ENCODE measurements around the gene XYLB.

DNA sequence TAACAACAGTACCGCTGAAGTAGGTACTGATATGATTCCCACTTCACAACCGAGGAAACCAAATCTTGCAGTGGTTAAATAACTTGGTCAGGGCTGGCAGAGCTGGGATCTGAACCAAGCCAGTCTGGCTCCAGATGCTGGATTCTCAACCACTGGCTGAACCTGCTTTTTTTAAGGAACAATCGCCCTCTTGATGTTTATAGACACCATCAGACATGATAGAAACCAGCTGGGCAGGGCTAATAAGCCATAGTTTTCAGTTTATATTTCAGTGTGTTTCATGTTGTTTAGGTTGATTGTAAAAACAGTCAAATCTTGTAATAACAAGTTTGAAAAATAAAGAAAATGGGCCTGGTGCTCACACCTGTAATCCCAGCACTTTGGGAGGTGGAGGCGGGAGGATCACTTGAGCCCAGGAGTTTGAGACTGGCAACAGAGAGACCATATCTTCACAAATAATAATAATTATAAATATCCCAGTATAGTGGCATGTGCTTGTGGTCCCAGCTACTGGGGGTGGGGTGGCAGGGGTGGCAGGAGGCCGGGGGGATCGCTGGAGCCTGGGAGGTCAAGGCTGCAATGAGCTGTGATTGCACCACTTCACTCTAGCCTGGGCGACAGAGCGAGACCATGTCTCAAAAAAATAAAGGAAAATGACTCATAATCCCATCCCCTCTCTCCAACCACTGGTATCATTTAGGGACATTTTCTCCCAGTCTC, 36.7 kb downstream of the XYLB start:
- TF ChIP-seq, protein P1, sequence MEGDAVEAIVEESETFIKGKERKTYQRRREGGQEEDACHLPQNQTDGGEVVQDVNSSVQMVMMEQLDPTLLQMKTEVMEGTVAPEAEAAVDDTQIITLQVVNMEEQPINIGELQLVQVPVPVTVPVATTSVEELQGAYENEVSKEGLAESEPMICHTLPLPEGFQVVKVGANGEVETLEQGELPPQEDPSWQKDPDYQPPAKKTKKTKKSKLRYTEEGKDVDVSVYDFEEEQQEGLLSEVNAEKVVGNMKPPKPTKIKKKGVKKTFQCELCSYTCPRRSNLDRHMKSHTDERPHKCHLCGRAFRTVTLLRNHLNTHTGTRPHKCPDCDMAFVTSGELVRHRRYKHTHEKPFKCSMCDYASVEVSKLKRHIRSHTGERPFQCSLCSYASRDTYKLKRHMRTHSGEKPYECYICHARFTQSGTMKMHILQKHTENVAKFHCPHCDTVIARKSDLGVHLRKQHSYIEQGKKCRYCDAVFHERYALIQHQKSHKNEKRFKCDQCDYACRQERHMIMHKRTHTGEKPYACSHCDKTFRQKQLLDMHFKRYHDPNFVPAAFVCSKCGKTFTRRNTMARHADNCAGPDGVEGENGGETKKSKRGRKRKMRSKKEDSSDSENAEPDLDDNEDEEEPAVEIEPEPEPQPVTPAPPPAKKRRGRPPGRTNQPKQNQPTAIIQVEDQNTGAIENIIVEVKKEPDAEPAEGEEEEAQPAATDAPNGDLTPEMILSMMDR (IDR thresholded peaks at IDR 0.05), result no peak
- no peak for TF ChIP-seq POLR2A (IDR thresholded peaks at IDR 0.05)

Measured in ovary (tissue), 3 donors.